ENCODE measurements around the gene KCND3. TPM values are rescaled to one million over a fixed set of nuclear protein-coding genes. Genes with fewer than 3 reads are reported as not detected.

KCND3 gene
- total and polyA plus RNA-seq, 4 donors, result 1.0 to 27.1 (median 6.1) TPM

Small RNA genes within 50 kb of the gene (small RNA-seq; reads per million reads assigned to genes)
- gene INKA2, result 0.18 reads per million

Other genes starting within 250 kb of the KCND3 start
- 1 to 10 TPM; 6.6 to 8.6 TPM for gene DDX20, start 233.8 kb downstream of the KCND3 start, total RNA-seq
- 1 to 10 TPM; 2.3 to 2.7 TPM for gene DDX20, start 233.8 kb downstream of the KCND3 start, polyA plus RNA-seq